GM18505 (cell line): ENCODE results near the gene REC8.
A peak's percentile ranks its signal among the peaks of the same experiment; 100 is the strongest.

Experiments used
- ATAC-seq: cut with Tn5 transposase; IDR thresholded peaks from one replicate; pipeline ENCODE4 v1.9.1; 2021; ENCODE audit not compliant: unreplicated experiment
- POLR2A ChIP-seq: IDR thresholded peaks from 4 replicates; pipeline ENCODE4 v1.6.1; 2011; ENCODE audit warnings: borderline replicate concordance; ENCODE audit not compliant: insufficient read depth, insufficient read length; ENCODE audit errors: extremely low read depth

REC8 gene

GRCh38 chr14:24159777-24160498 is 11.9 kb upstream of the REC8 start:
- TF ChIP-seq POLR2A: peak; percentile 20
- no peak for ATAC-seq

GRCh38 chr14:24160499-24160849 is 11.4 kb upstream of the REC8 start:
- TF ChIP-seq POLR2A: no peak
- peak; percentile 3 for ATAC-seq

- ATAC-seq: peak; percentile 81
- TF ChIP-seq POLR2A: peak; percentile 98
Measured at GRCh38 chr14:24160850-24161804, 10.8 kb upstream of the REC8 start, which contains the start of gene IRF9. Gene IRF9 (plus strand): TSS chr14:24161265. CDS start chr14:24162145, 880 bp downstream.

GRCh38 chr14:24162093-24162492 is 9.8 kb upstream of the REC8 start:
- TF ChIP-seq POLR2A: no peak
- ATAC-seq: no peak

- TF ChIP-seq POLR2A: no peak
- ATAC-seq: no peak
Measured at GRCh38 chr14:24164518-24164991, 7.3 kb upstream of the REC8 start.

- no peak for ATAC-seq
- TF ChIP-seq POLR2A: peak; percentile 35
Measured at GRCh38 chr14:24165785-24166184, 6.1 kb upstream of the REC8 start.

GRCh38 chr14:24167469-24168114 is 4.3 kb upstream of the REC8 start:
- TF ChIP-seq POLR2A: no peak
- ATAC-seq: no peak

GRCh38 chr14:24172261-24172860 is 481 bp downstream of the REC8 start:
- no peak for ATAC-seq
- TF ChIP-seq POLR2A: no peak

GRCh38 chr14:24172871-24173281 is 996 bp downstream of the REC8 start:
- no peak for TF ChIP-seq POLR2A
- ATAC-seq: no peak

GRCh38 chr14:24176599-24176998 is 4.7 kb downstream of the REC8 start:
- TF ChIP-seq POLR2A: no peak
- ATAC-seq: no peak

GRCh38 chr14:24177041-24177825 is 5.4 kb downstream of the REC8 start:
- no peak for ATAC-seq
- TF ChIP-seq POLR2A: no peak

- no peak for ATAC-seq
Measured at GRCh38 chr14:24177891-24178290, 6.0 kb downstream of the REC8 start.

More at GRCh38 chr14:24177891-24178290, 6.0 kb downstream of the REC8 start:
- TF ChIP-seq POLR2A: no peak
